ENCODE measurements around the gene PTPN18.

GRCh38 chr2:130390460-130391057, 34.7 kb downstream of the PTPN18 start:
- TF ChIP-seq CTCF (IDR thresholded peaks at IDR 0.05) (no peak), POLR2A (IDR thresholded peaks at IDR 0.05) (no peak)
